Measurements from ENCODE around the gene SVIL.

SVIL gene

GRCh38 chr10:29541422-29542210 is 93.2 kb downstream of the SVIL start:
- no peaks in the 10 kb centered on the region for H3K79me1 ChIP-seq (ENCODE audit: low read length)
- peaks cover 0 to 7% of the 10 kb centered on the region in 2 experiments for H3K36me3 ChIP-seq (ENCODE audit: control insufficient read depth in 1 of 2, insufficient read depth in 2 of 2, low read length in 2 of 2)
- no peak overlapping the region for H2AK5ac ChIP-seq (ENCODE audit: low read length)
- DNase-seq: no peak
- no peak overlapping the region for H2BK12ac ChIP-seq (ENCODE audit: low read length)
- H4K12ac ChIP-seq (ENCODE audit: low read depth, low read length): no peak overlapping the region
- H3K4me2 ChIP-seq (ENCODE audit: low read length): no peak overlapping the region
- H2BK5ac ChIP-seq (ENCODE audit: low read depth, low read length, poor library complexity): no peak overlapping the region
- no peaks in the 10 kb centered on the region for H3K27me3 ChIP-seq (ENCODE audit: insufficient read depth, low read length)
- H3K18ac ChIP-seq (ENCODE audit: low read length): no peak overlapping the region
- H3K14ac ChIP-seq (ENCODE audit: low read length): no peak overlapping the region
- no peak overlapping the region for H3K9ac ChIP-seq (ENCODE audit: low read length)
- no peak overlapping the region for H3K4me3 ChIP-seq (ENCODE audit: low read depth, low read length)
- no peak overlapping the region for H2BK120ac ChIP-seq (ENCODE audit: insufficient read depth, low read length, poor library complexity)
- H3K4ac ChIP-seq (ENCODE audit: low read depth, low read length): no peak overlapping the region
- H3K9me3 ChIP-seq (ENCODE audit: insufficient read depth, low read depth, low read length): no peaks in the 10 kb centered on the region
- H3K79me2 ChIP-seq (ENCODE audit: control insufficient read depth, insufficient read depth, low read length, poor library complexity): no peaks in the 10 kb centered on the region
- H3K27ac ChIP-seq (ENCODE audit: low read depth, low read length): no peak overlapping the region
- no CpG with 5 or more reads among the region's 15 CpGs for WGBS (ENCODE audit: extremely low coverage, insufficient coverage, insufficient read length)
- H4K8ac ChIP-seq (ENCODE audit: low read depth, low read length): no peak overlapping the region
- no peak overlapping the region for H3K23ac ChIP-seq (ENCODE audit: low read length)
- H3K4me1 ChIP-seq (ENCODE audit: control insufficient read depth in 1 of 2, insufficient read depth in 2 of 2, low read length in 2 of 2): peaks cover 0 to 2% of the 10 kb centered on the region in 2 experiments
- H4K91ac ChIP-seq (ENCODE audit: low read depth, low read length): no peak overlapping the region
- no peak overlapping the region for H2AFZ ChIP-seq (ENCODE audit: insufficient read depth, low read length, poor library complexity)

GRCh38 chr10:29540016-29540415 is 94.8 kb downstream of the SVIL start:
- H3K79me2 ChIP-seq (ENCODE audit: control insufficient read depth, insufficient read depth, low read length, poor library complexity): no peaks in the 10 kb centered on the region

GRCh38 chr10:29539412-29539811 is 95.4 kb downstream of the SVIL start:
- no peak overlapping the region for H3K14ac ChIP-seq (ENCODE audit: low read length)
- no peak overlapping the region for H3K4me2 ChIP-seq (ENCODE audit: low read length)
- DNase-seq: no peak
- H2BK12ac ChIP-seq (ENCODE audit: low read length): no peak overlapping the region
- H3K18ac ChIP-seq (ENCODE audit: low read length): no peak overlapping the region
- H3K9ac ChIP-seq (ENCODE audit: low read length): no peak overlapping the region
- no peak overlapping the region for H2AK5ac ChIP-seq (ENCODE audit: low read length)
- no peak overlapping the region for H2AFZ ChIP-seq (ENCODE audit: insufficient read depth, low read length, poor library complexity)
- H3K79me2 ChIP-seq (ENCODE audit: control insufficient read depth, insufficient read depth, low read length, poor library complexity): no peaks in the 10 kb centered on the region
- no peak overlapping the region for H3K27ac ChIP-seq (ENCODE audit: low read depth, low read length)
- no peak overlapping the region for H4K12ac ChIP-seq (ENCODE audit: low read depth, low read length)
- no peak overlapping the region for H3K23ac ChIP-seq (ENCODE audit: low read length)
- H3K4me1 ChIP-seq (ENCODE audit: control insufficient read depth in 1 of 2, insufficient read depth in 2 of 2, low read length in 2 of 2): peaks cover 3 to 4% of the 10 kb centered on the region in 2 experiments
- no peaks in the 10 kb centered on the region for H3K9me3 ChIP-seq (ENCODE audit: insufficient read depth, low read depth, low read length)
- H4K91ac ChIP-seq (ENCODE audit: low read depth, low read length): no peak overlapping the region
- no peak overlapping the region for H2BK120ac ChIP-seq (ENCODE audit: insufficient read depth, low read length, poor library complexity)
- peaks cover 2 to 7% of the 10 kb centered on the region in 2 experiments for H3K36me3 ChIP-seq (ENCODE audit: control insufficient read depth in 1 of 2, insufficient read depth in 2 of 2, low read length in 2 of 2)
- no peak overlapping the region for H3K4me3 ChIP-seq (ENCODE audit: low read depth, low read length)
- WGBS (ENCODE audit: extremely low coverage, insufficient coverage, insufficient read length): no CpG with 5 or more reads among the region's 6 CpGs
- no peak overlapping the region for H2BK5ac ChIP-seq (ENCODE audit: low read depth, low read length, poor library complexity)
- no peak overlapping the region for H3K4ac ChIP-seq (ENCODE audit: low read depth, low read length)
- peaks cover 2% of the 10 kb centered on the region for H3K79me1 ChIP-seq (ENCODE audit: low read length)
- no peak overlapping the region for H4K8ac ChIP-seq (ENCODE audit: low read depth, low read length)
- H3K27me3 ChIP-seq (ENCODE audit: insufficient read depth, low read length): no peaks in the 10 kb centered on the region

More at GRCh38 chr10:29540016-29540415, 94.8 kb downstream of the SVIL start:
- WGBS (ENCODE audit: extremely low coverage, insufficient coverage, insufficient read length): no CpG with 5 or more reads among the region's 10 CpGs
- peaks cover 2 to 7% of the 10 kb centered on the region in 2 experiments for H3K36me3 ChIP-seq (ENCODE audit: control insufficient read depth in 1 of 2, insufficient read depth in 2 of 2, low read length in 2 of 2)
- no peak overlapping the region for H4K12ac ChIP-seq (ENCODE audit: low read depth, low read length)
- H3K18ac ChIP-seq (ENCODE audit: low read length): no peak overlapping the region
- no peak overlapping the region for H3K27ac ChIP-seq (ENCODE audit: low read depth, low read length)
- H3K9ac ChIP-seq (ENCODE audit: low read length): no peak overlapping the region
- H3K23ac ChIP-seq (ENCODE audit: low read length): no peak overlapping the region
- peak in 1 of 2 donors; percentile 61 for DNase-seq
- no peak overlapping the region for H3K4me2 ChIP-seq (ENCODE audit: low read length)
- H2BK120ac ChIP-seq (ENCODE audit: insufficient read depth, low read length, poor library complexity): no peak overlapping the region
- no peak overlapping the region for H3K4ac ChIP-seq (ENCODE audit: low read depth, low read length)
- no peak overlapping the region for H3K4me3 ChIP-seq (ENCODE audit: low read depth, low read length)
- no peak overlapping the region for H2AK5ac ChIP-seq (ENCODE audit: low read length)
- H4K91ac ChIP-seq (ENCODE audit: low read depth, low read length): no peak overlapping the region
- H3K4me1 ChIP-seq (ENCODE audit: control insufficient read depth in 1 of 2, insufficient read depth in 2 of 2, low read length in 2 of 2): peaks cover 3 to 4% of the 10 kb centered on the region in 2 experiments
- H3K9me3 ChIP-seq (ENCODE audit: insufficient read depth, low read depth, low read length): no peaks in the 10 kb centered on the region
- peaks cover 2% of the 10 kb centered on the region for H3K79me1 ChIP-seq (ENCODE audit: low read length)
- no peak overlapping the region for H4K8ac ChIP-seq (ENCODE audit: low read depth, low read length)
- H3K27me3 ChIP-seq (ENCODE audit: insufficient read depth, low read length): no peaks in the 10 kb centered on the region
- H2BK5ac ChIP-seq (ENCODE audit: low read depth, low read length, poor library complexity): no peak overlapping the region
- no peak overlapping the region for H3K14ac ChIP-seq (ENCODE audit: low read length)
- H2BK12ac ChIP-seq (ENCODE audit: low read length): no peak overlapping the region
- H2AFZ ChIP-seq (ENCODE audit: insufficient read depth, low read length, poor library complexity): no peak overlapping the region

- no CpG with 5 or more reads among the region's 7 CpGs for WGBS (ENCODE audit: extremely low coverage, insufficient coverage, insufficient read length)
- H3K36me3 ChIP-seq (ENCODE audit: control insufficient read depth in 1 of 2, insufficient read depth in 2 of 2, low read length in 2 of 2): peaks cover 2 to 10% of the 10 kb centered on the region in 2 experiments
- H2BK5ac ChIP-seq (ENCODE audit: low read depth, low read length, poor library complexity): no peak overlapping the region
Measured at GRCh38 chr10:29537799-29538198, 97.0 kb downstream of the SVIL start.

More at GRCh38 chr10:29537799-29538198, 97.0 kb downstream of the SVIL start:
- H3K9ac ChIP-seq (ENCODE audit: low read length): no peak overlapping the region
- H3K18ac ChIP-seq (ENCODE audit: low read length): no peak overlapping the region
- H3K27ac ChIP-seq (ENCODE audit: low read depth, low read length): no peak overlapping the region
- no peak for DNase-seq
- no peak overlapping the region for H2BK12ac ChIP-seq (ENCODE audit: low read length)
- H3K4me3 ChIP-seq (ENCODE audit: low read depth, low read length): no peak overlapping the region
- no peak overlapping the region for H2BK120ac ChIP-seq (ENCODE audit: insufficient read depth, low read length, poor library complexity)
- no peak overlapping the region for H3K14ac ChIP-seq (ENCODE audit: low read length)
- peaks cover 2% of the 10 kb centered on the region for H3K79me1 ChIP-seq (ENCODE audit: low read length)
- H4K91ac ChIP-seq (ENCODE audit: low read depth, low read length): no peak overlapping the region
- no peaks in the 10 kb centered on the region for H3K9me3 ChIP-seq (ENCODE audit: insufficient read depth, low read depth, low read length)
- H3K4ac ChIP-seq (ENCODE audit: low read depth, low read length): no peak overlapping the region
- H3K79me2 ChIP-seq (ENCODE audit: control insufficient read depth, insufficient read depth, low read length, poor library complexity): no peaks in the 10 kb centered on the region
- no peak overlapping the region for H2AK5ac ChIP-seq (ENCODE audit: low read length)
- H3K4me2 ChIP-seq (ENCODE audit: low read length): no peak overlapping the region
- no peak overlapping the region for H3K23ac ChIP-seq (ENCODE audit: low read length)
- H3K4me1 ChIP-seq (ENCODE audit: control insufficient read depth in 1 of 2, insufficient read depth in 2 of 2, low read length in 2 of 2): peaks cover 3 to 4% of the 10 kb centered on the region in 2 experiments
- no peak overlapping the region for H4K12ac ChIP-seq (ENCODE audit: low read depth, low read length)
- no peak overlapping the region for H2AFZ ChIP-seq (ENCODE audit: insufficient read depth, low read length, poor library complexity)
- H4K8ac ChIP-seq (ENCODE audit: low read depth, low read length): no peak overlapping the region
- no peaks in the 10 kb centered on the region for H3K27me3 ChIP-seq (ENCODE audit: insufficient read depth, low read length)

All from trophoblast cell (in vitro differentiated cells and primary cell).